IPS-18a (cell line): ENCODE results near the gene BBX.

Experiments
- H3K27ac ChIP-seq: one replicate; pipeline ENCODE4 v1.5.1; 2013; ENCODE audit warnings: low read length
- H3K27me3 ChIP-seq: one replicate; pipeline ENCODE4 v1.6.1; 2013; ENCODE audit warnings: mild to moderate bottlenecking, low read length; ENCODE audit not compliant: control insufficient read depth, insufficient read depth
- H3K36me3 ChIP-seq: one replicate; pipeline ENCODE4 v1.6.1; 2013; ENCODE audit warnings: low read depth, low read length; ENCODE audit not compliant: control insufficient read depth
- H3K4me1 ChIP-seq: one replicate; pipeline ENCODE4 v1.6.1; 2013; ENCODE audit warnings: low read depth, low read length; ENCODE audit not compliant: control insufficient read depth
- H3K4me3 ChIP-seq: one replicate; pipeline ENCODE4 v1.5.1; 2013; ENCODE audit warnings: low read length
- H3K9ac ChIP-seq: one replicate; pipeline ENCODE4 v1.6.1; 2013; ENCODE audit warnings: mild to moderate bottlenecking, low read length, moderate library complexity
- H3K9me3 ChIP-seq: one replicate; pipeline ENCODE4 v1.6.1; 2013; ENCODE audit warnings: low read depth, low read length; ENCODE audit not compliant: control insufficient read depth

BBX gene

GRCh38 chr3:107738486-107739183, 215.9 kb downstream of the BBX start:
- Histone ChIP-seq H3K36me3 (no peaks in the 10 kb centered on the region), H3K9me3 (no peaks in the 10 kb centered on the region), H3K4me1 (peaks cover 3% of the 10 kb centered on the region), H3K27me3 (no peaks in the 10 kb centered on the region), H3K27ac (no peak overlapping the region), H3K4me3 (no peak overlapping the region), H3K9ac (no peak overlapping the region)

GRCh38 chr3:107739227-107739626, 216.5 kb downstream of the BBX start:
- no peak overlapping the region for H3K27ac ChIP-seq
- H3K9ac ChIP-seq = no peak overlapping the region
- H3K27me3 ChIP-seq = no peaks in the 10 kb centered on the region
- no peak overlapping the region for H3K4me3 ChIP-seq
- H3K9me3 ChIP-seq = no peaks in the 10 kb centered on the region
- no peaks in the 10 kb centered on the region for H3K36me3 ChIP-seq
- H3K4me1 ChIP-seq = peaks cover 3% of the 10 kb centered on the region

DNA sequence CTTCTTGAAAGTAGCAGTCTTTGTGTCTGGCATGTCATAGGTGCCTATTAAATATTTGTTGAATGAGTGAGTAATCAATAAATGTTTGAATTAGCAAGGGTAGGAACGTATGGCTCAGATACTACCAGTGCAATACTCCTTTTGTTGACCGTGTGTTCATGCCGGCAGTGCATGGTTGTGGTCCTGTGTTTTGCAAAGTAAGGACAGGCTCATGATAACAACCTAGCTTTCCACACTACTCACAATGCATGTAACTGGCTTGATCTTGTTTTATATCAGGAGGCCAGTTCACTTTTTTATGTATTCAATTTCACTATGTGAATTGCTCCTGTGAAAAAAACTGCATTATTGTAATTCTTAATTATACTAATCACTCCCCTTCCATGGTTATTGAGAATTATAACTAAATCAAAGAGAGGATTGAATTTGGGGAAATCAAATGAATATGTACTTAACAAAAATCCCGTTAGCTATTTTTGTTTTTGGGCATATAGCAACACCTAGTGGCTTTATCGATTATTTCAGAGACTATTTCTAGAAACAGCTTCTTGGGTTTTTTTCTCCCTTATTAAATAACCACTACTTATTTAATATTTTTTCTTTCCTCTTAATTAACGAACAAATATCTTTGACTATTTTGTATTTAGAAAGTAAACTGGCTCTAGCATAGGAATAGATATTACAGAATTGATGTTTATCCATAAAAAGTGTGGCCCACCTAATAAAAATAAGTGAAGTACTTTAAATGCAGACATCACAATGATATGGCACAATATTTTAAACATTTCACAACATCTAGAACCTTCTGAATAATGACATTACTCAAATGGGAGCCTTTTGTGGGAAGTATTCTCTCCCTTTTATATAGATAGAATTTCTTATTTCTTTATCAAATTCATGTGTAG, 218.5 kb downstream of the BBX start:
- Histone ChIP-seq H3K9me3 (no peaks in the 10 kb centered on the region), H3K36me3 (no peaks in the 10 kb centered on the region), H3K4me3 (no peak overlapping the region), H3K9ac (no peak overlapping the region), H3K4me1 (peaks cover 3% of the 10 kb centered on the region), H3K27ac (no peak overlapping the region), H3K27me3 (no peaks in the 10 kb centered on the region)

- peaks cover 3% of the 10 kb centered on the region for H3K4me1 ChIP-seq
- H3K27me3 ChIP-seq = no peaks in the 10 kb centered on the region
- no peak overlapping the region for H3K9ac ChIP-seq
- no peak overlapping the region for H3K4me3 ChIP-seq
- no peaks in the 10 kb centered on the region for H3K36me3 ChIP-seq
- no peak overlapping the region for H3K27ac ChIP-seq
- H3K9me3 ChIP-seq = no peaks in the 10 kb centered on the region
Observed at GRCh38 chr3:107745354-107745753, 222.6 kb downstream of the BBX start.

GRCh38 chr3:107752202-107752990, 229.6 kb downstream of the BBX start:
- no peaks in the 10 kb centered on the region for H3K9me3 ChIP-seq
- H3K4me3 ChIP-seq = no peak overlapping the region
- H3K4me1 ChIP-seq = no peaks in the 10 kb centered on the region
- H3K36me3 ChIP-seq = no peaks in the 10 kb centered on the region
- H3K9ac ChIP-seq = no peak overlapping the region
- no peak overlapping the region for H3K27ac ChIP-seq
- H3K27me3 ChIP-seq = no peaks in the 10 kb centered on the region

- Histone ChIP-seq H3K27me3 (no peaks in the 10 kb centered on the region), H3K4me1 (no peaks in the 10 kb centered on the region), H3K4me3 (no peak overlapping the region), H3K9me3 (no peaks in the 10 kb centered on the region), H3K27ac (no peak overlapping the region), H3K36me3 (peaks cover 3% of the 10 kb centered on the region), H3K9ac (no peak overlapping the region)
Observed at GRCh38 chr3:107753494-107753893, 230.7 kb downstream of the BBX start.

GRCh38 chr3:107753976-107754375, 231.2 kb downstream of the BBX start:
- Histone ChIP-seq H3K4me3 (no peak overlapping the region), H3K27me3 (no peaks in the 10 kb centered on the region), H3K9me3 (no peaks in the 10 kb centered on the region), H3K27ac (no peak overlapping the region), H3K4me1 (no peaks in the 10 kb centered on the region), H3K36me3 (peaks cover 3% of the 10 kb centered on the region), H3K9ac (no peak overlapping the region)

DNA sequence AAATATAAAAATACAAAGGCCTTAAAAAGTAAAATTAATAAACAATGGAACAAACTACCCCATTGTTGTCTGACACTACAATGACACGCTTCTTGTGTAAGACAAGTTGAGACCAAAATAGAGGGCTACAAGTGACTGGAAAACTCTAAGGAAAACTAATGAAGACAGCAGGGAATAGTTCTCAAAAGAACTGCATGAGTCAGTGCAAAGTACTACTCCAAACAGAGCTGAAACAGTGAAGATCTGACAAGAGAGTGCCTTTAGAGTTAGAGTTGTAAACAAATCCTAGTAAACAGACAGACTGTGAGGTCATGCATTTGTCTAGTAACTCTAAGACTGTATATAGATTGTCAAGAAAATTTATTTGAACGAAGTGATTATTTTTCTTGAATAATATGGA, 233.9 kb downstream of the BBX start:
- H3K27me3 ChIP-seq = no peaks in the 10 kb centered on the region
- H3K4me3 ChIP-seq = no peak overlapping the region
- H3K27ac ChIP-seq = no peak overlapping the region
- H3K9me3 ChIP-seq = no peaks in the 10 kb centered on the region
- H3K36me3 ChIP-seq = peaks cover 3% of the 10 kb centered on the region
- no peak overlapping the region for H3K9ac ChIP-seq
- no peaks in the 10 kb centered on the region for H3K4me1 ChIP-seq

GRCh38 chr3:107757140-107757539, 234.4 kb downstream of the BBX start:
- Histone ChIP-seq H3K27ac (no peak overlapping the region), H3K9me3 (no peaks in the 10 kb centered on the region), H3K4me3 (no peak overlapping the region), H3K27me3 (no peaks in the 10 kb centered on the region), H3K9ac (no peak overlapping the region), H3K4me1 (no peaks in the 10 kb centered on the region), H3K36me3 (peaks cover 3% of the 10 kb centered on the region)

DNA sequence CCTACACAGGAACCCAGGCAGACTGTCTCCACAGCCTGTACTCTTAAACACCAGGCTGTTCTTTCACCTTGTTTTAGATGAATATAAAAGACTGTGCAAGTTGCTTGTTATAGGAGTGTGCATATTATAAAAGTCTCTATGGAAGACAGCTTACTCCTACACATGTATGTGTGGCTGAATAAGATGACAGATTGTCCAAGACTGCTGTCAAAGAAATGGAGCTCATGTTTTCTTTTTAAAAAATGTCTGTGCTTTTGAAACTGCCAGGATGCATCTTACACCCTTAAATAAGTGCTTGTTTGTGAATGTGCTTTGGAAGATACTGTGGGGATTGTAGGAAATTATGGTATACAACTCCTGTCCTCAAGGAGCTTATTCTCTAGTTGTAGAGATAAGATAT, 237.4 kb downstream of the BBX start:
- no peaks in the 10 kb centered on the region for H3K27me3 ChIP-seq
- H3K9ac ChIP-seq = no peak overlapping the region
- no peak overlapping the region for H3K4me3 ChIP-seq
- no peaks in the 10 kb centered on the region for H3K4me1 ChIP-seq
- no peaks in the 10 kb centered on the region for H3K9me3 ChIP-seq
- peaks cover 3% of the 10 kb centered on the region for H3K36me3 ChIP-seq
- no peak overlapping the region for H3K27ac ChIP-seq

- H3K4me3 ChIP-seq = no peak overlapping the region
- H3K9me3 ChIP-seq = no peaks in the 10 kb centered on the region
- H3K4me1 ChIP-seq = no peaks in the 10 kb centered on the region
- H3K36me3 ChIP-seq = peaks cover 3% of the 10 kb centered on the region
- H3K9ac ChIP-seq = no peak overlapping the region
- no peaks in the 10 kb centered on the region for H3K27me3 ChIP-seq
- H3K27ac ChIP-seq = no peak overlapping the region
Observed at GRCh38 chr3:107761391-107761790, 238.6 kb downstream of the BBX start.
